ENCODE results near the gene CCDC91.

- TF ChIP-seq CTCF (conservative IDR thresholded peaks at IDR 0.05; ENCODE audit: low read depth, low read length): no peak
- no peak for TF ChIP-seq EZH2 (IDR thresholded peaks at IDR 0.05; ENCODE audit: borderline replicate concordance, low read depth, low read length, poor library complexity, severe bottlenecking)
Measured at GRCh38 chr12:28219827-28220226, 29.6 kb downstream of the CCDC91 start.

Measured in A673 (cell line).